HepG2 (cell line): ENCODE data around the gene PDCD11. TPM values are rescaled to one million over a fixed set of nuclear protein-coding genes. Genes with fewer than 3 reads are reported as not detected.

Experiments
- ATF1 ChIP-seq: IDR thresholded peaks from 2 replicates; pipeline ENCODE4 v1.6.1; 2016; ENCODE audit warnings: mild to moderate bottlenecking, control low read depth
- FUBP1 ChIP-seq: sonication (generic); formaldehyde crosslinking; IDR thresholded peaks from 2 replicates; pipeline ENCODE4 v1.5.1; 2020; ENCODE audit warnings: missing genetic modification reagents, mild to moderate bottlenecking, borderline replicate concordance
- HHEX ChIP-seq: IDR thresholded peaks from 2 replicates; pipeline ENCODE4 v1.6.1; 2016; ENCODE audit warnings: control low read depth
- HIVEP1 ChIP-seq: sonication (generic); formaldehyde crosslinking; IDR thresholded peaks from 2 replicates; pipeline ENCODE4 v1.4.0; 2020; ENCODE audit warnings: mild to moderate bottlenecking, missing genetic modification reagents
- PATZ1 ChIP-seq: sonication (generic); formaldehyde crosslinking; IDR thresholded peaks from 2 replicates; pipeline ENCODE4 v1.4.0; 2020; ENCODE audit warnings: missing genetic modification reagents
- PHF20 ChIP-seq: sonication (generic); formaldehyde crosslinking; IDR thresholded peaks from 2 replicates; pipeline ENCODE4 v1.5.0; 2020; ENCODE audit warnings: mild to moderate bottlenecking, missing genetic modification reagents
- SNAPC2 ChIP-seq: sonication (generic); formaldehyde crosslinking; IDR thresholded peaks from 2 replicates; pipeline ENCODE4 v1.8.1; 2022; ENCODE audit warnings: mild to moderate bottlenecking, missing genetic modification reagents
- TOE1 ChIP-seq: sonication (generic); formaldehyde crosslinking; IDR thresholded peaks from 2 replicates; pipeline ENCODE4 v1.4.0; 2020; ENCODE audit warnings: mild to moderate bottlenecking, missing genetic modification reagents
- ZBTB14 ChIP-seq: sonication (generic); formaldehyde crosslinking; IDR thresholded peaks from 2 replicates; pipeline ENCODE4 v1.4.0; 2020; ENCODE audit warnings: missing genetic modification reagents
- ZBTB2 ChIP-seq: sonication (generic); formaldehyde crosslinking; IDR thresholded peaks from 2 replicates; pipeline ENCODE4 v1.8.0; 2022; ENCODE audit warnings: low read depth, missing genetic modification reagents
- ZBTB25 ChIP-seq: IDR thresholded peaks from 2 replicates; pipeline ENCODE4 v1.6.1; 2018; ENCODE audit warnings: missing genetic modification reagents
- ZNF138 ChIP-seq: sonication (generic); formaldehyde crosslinking; IDR thresholded peaks from 2 replicates; pipeline ENCODE4 v1.5.0; 2020; ENCODE audit warnings: mild to moderate bottlenecking, low read depth, missing genetic modification reagents
- ZNF17 ChIP-seq: sonication (generic); formaldehyde crosslinking; IDR thresholded peaks from 2 replicates; pipeline ENCODE4 v1.5.0; 2020; ENCODE audit warnings: mild to moderate bottlenecking, missing genetic modification reagents
- ZNF275 ChIP-seq: sonication (generic); formaldehyde crosslinking; IDR thresholded peaks from 2 replicates; pipeline ENCODE4 v1.8.0; 2022; ENCODE audit warnings: missing genetic modification reagents, mild to moderate bottlenecking, inconsistent platforms, borderline replicate concordance
- ZNF296 ChIP-seq: sonication (generic); formaldehyde crosslinking; conservative IDR thresholded peaks from 2 replicates; pipeline ENCODE4 v1.5.0; 2020; ENCODE audit warnings: mild to moderate bottlenecking, missing genetic modification reagents
- ZNF382 ChIP-seq: sonication (generic); formaldehyde crosslinking; IDR thresholded peaks from 2 replicates; pipeline ENCODE4 v1.5.0; 2020; ENCODE audit warnings: missing genetic modification reagents, mild to moderate bottlenecking, borderline replicate concordance
- ZNF530 ChIP-seq: sonication (generic); formaldehyde crosslinking; IDR thresholded peaks from 2 replicates; pipeline ENCODE4 v1.5.0; 2020; ENCODE audit warnings: low read depth, mild to moderate bottlenecking, missing genetic modification reagents
- ZNF552 ChIP-seq: sonication (generic); formaldehyde crosslinking; IDR thresholded peaks from 2 replicates; pipeline ENCODE4 v1.9.0; 2022; ENCODE audit warnings: missing genetic modification reagents, mild to moderate bottlenecking, borderline replicate concordance
- ZNF777 ChIP-seq: sonication (generic); formaldehyde crosslinking; IDR thresholded peaks from 2 replicates; pipeline ENCODE4 v1.4.0; 2020; ENCODE audit warnings: missing genetic modification reagents
- ZSCAN30 ChIP-seq: sonication (generic); formaldehyde crosslinking; IDR thresholded peaks from 2 replicates; pipeline ENCODE4 v1.5.0; 2020; ENCODE audit warnings: mild to moderate bottlenecking, missing genetic modification reagents
- polyA plus RNA-seq, 8 experiments: library from polyadenylated mRNA; depleted of rRNA in 3 of 8; stranded (reverse) in 7 of 8; unstranded in 1 of 8; fragments of >200 nt; fragmentation: Illumina TruSeq in 4 of 8; extraction: Trizol in 4 of 8; gene quantifications; 2 replicates each; pipeline versions ENCODE4 v1.2.1 to v1.2.3, GENCODE V29; 2011 to 2016; ENCODE audit warnings: low read depth in 4 of 8, missing spikeins in 1 of 8, mixed read lengths in 1 of 8; ENCODE audit not compliant: insufficient read depth in 1 of 8
- total RNA-seq, 5 experiments: library from RNA; depleted of rRNA; stranded (reverse); fragments of >200 nt; fragmentation: Illumina TruSeq; extraction: Trizol; gene quantifications; 2 replicates each; pipeline ENCODE4 v1.2.3, GENCODE V29; 2016; ENCODE audit warnings: low read depth in 1 of 5

The PDCD11 gene
- total and polyA plus RNA-seq, 2 of the 13 experiments (the other 11 are each of a cell fraction or from before 2014, with no cell fraction given) = 12.8 to 52.8 TPM

GRCh38 chr10:103367782-103368518 lies 28.5 kb upstream of the PDCD11 start, which contains the start of gene TAF5 (continued):
- peak; percentile 81 for TF ChIP-seq ZBTB25
- TF ChIP-seq PATZ1 (CRISPR knock-in tag) = peak; percentile 65
- TF ChIP-seq SNAPC2 (CRISPR knock-in tag) = no peak
- no peak for TF ChIP-seq ZBTB14
- TF ChIP-seq TOE1 = no peak
- TF ChIP-seq ZSCAN30 (CRISPR knock-in tag) = peak; percentile 96
- TF ChIP-seq ZNF138 = no peak; the same call in 1 of the 2 replicates
- TF ChIP-seq ZNF382 (CRISPR knock-in tag) = no peak
- TF ChIP-seq FUBP1 (CRISPR knock-in tag) = no peak
- no peak for TF ChIP-seq ZNF530 (CRISPR knock-in tag)
- TF ChIP-seq ZNF552 (CRISPR knock-in tag) = peak; percentile 67; the same call in 1 of the 2 replicates
- no peak for TF ChIP-seq ZNF296 (CRISPR knock-in tag)
- no peak for TF ChIP-seq ZNF17 (CRISPR knock-in tag)
- TF ChIP-seq HHEX (CRISPR knock-in tag) = no peak
- peak; percentile 43; the same call in 1 of the 2 replicates for TF ChIP-seq ZBTB2 (CRISPR knock-in tag)
- peak; percentile 89; the same call in 1 of the 2 replicates for TF ChIP-seq ZNF275 (CRISPR knock-in tag)
- TF ChIP-seq ZNF777 (CRISPR knock-in tag) = peak; percentile 73
- TF ChIP-seq HIVEP1 = peak; percentile 58; the same call in 1 of the 2 replicates
- TF ChIP-seq PHF20 (CRISPR knock-in tag) = peak; percentile 92
- no peak for TF ChIP-seq ATF1 (CRISPR knock-in tag)
